HUES6 (cell line): Measurements from ENCODE around the gene COL13A1.

Experiments
- H3K27ac ChIP-seq: 2 replicates; pipeline ENCODE4 v1.7.0; 2013; ENCODE audit warnings: low read depth, mild to moderate bottlenecking, low read length, inconsistent platforms
- H3K27me3 ChIP-seq: 2 replicates; pipeline ENCODE4 v1.6.1; 2013; ENCODE audit warnings: low read length; ENCODE audit not compliant: control insufficient read depth, insufficient read depth
- H3K36me3 ChIP-seq: 2 replicates; pipeline ENCODE4 v1.6.1; 2013; ENCODE audit warnings: low read length; ENCODE audit not compliant: control insufficient read depth, insufficient read depth
- H3K4me1 ChIP-seq: 2 replicates; pipeline ENCODE4 v1.6.1; 2013; ENCODE audit warnings: low read length; ENCODE audit not compliant: control insufficient read depth, insufficient read depth
- H3K4me3 ChIP-seq: 2 replicates; pipeline ENCODE4 v1.5.1; 2013; ENCODE audit warnings: low read depth, low read length
- H3K9ac ChIP-seq: one replicate; pipeline ENCODE4 v1.6.1; 2013; ENCODE audit warnings: mild to moderate bottlenecking, low read length
- H3K9me3 ChIP-seq: 2 replicates; pipeline ENCODE4 v1.6.1; 2013; ENCODE audit warnings: low read depth, low read length; ENCODE audit not compliant: control insufficient read depth, insufficient read depth

Gene COL13A1

DNA sequence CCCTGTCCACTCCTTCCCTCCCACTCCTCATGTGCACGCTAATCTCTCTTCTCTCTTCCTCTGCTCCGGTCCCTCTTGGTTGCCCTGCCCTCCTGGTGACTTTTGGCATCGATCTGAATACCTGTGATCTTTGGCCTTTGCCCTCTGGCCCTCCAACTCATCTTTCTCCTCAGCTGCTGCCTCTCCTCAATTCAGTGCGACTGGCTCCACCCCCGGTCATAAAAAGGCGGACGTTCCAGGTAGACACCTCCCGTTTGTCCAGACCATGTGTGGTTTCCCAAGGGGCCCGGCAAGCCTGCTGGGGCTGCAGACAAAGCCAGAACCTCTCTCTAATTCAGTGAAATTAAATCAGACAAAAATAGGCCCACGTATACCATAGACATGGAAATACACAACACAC, 96.8 kb downstream of the COL13A1 start:
- Histone ChIP-seq H3K36me3 (no peaks in the 10 kb centered on the region), H3K4me1 (peaks cover 41% of the 10 kb centered on the region), H3K9ac (no peak overlapping the region), H3K27me3 (no peaks in the 10 kb centered on the region), H3K9me3 (no peaks in the 10 kb centered on the region), H3K4me3 (no peak overlapping the region), H3K27ac (no peak overlapping the region)

DNA sequence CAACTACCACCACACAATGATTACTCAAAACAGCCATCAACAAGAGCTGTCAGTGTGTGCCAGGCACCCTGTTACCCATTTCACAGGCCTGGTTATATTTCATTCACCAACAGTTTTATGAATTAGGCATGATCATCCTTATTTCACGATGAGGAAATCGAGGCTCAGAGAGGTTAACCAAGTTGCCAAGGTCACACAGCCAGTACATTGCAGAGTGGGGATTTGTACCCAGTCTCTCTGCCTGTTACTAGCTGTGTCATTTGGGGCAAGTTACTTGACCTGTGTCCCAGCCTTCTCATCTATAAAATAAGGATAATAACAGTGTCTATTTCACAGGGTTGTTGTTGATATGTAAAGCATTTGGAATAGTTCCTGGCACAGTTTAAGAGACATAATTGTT, 97.2 kb downstream of the COL13A1 start:
- Histone ChIP-seq H3K4me3 (no peak overlapping the region), H3K27me3 (no peaks in the 10 kb centered on the region), H3K36me3 (no peaks in the 10 kb centered on the region), H3K27ac (no peak overlapping the region), H3K9ac (no peak overlapping the region), H3K9me3 (no peaks in the 10 kb centered on the region), H3K4me1 (peaks cover 41% of the 10 kb centered on the region)

GRCh38 chr10:69899727-69900595, 98.3 kb downstream of the COL13A1 start:
- H3K27me3 ChIP-seq, result no peaks in the 10 kb centered on the region
- peaks cover 40% of the 10 kb centered on the region for H3K4me1 ChIP-seq
- H3K36me3 ChIP-seq, result no peaks in the 10 kb centered on the region
- no peak overlapping the region for H3K4me3 ChIP-seq
- no peaks in the 10 kb centered on the region for H3K9me3 ChIP-seq
- H3K27ac ChIP-seq, result no peak overlapping the region
- H3K9ac ChIP-seq, result no peak overlapping the region

DNA sequence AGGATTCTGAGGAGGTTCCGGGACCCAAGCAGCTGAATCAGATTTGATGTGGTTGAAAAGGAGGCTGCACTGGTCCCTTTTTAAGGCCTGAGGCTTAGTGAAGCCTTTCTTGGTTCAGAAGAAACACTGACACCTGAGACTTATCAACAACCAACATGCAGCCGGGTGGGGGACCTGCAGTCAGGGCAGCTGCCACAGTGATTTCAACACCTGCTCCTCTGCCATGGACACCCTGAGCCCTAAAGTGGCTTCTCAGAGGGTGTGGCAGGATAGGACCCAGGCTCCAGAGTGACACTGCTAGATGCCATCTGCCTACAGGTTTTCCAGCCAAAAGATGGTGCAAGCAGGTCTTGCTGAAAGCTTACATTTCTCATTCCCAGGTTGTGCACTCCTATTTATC, 99.3 kb downstream of the COL13A1 start:
- Histone ChIP-seq H3K27me3 (no peaks in the 10 kb centered on the region), H3K4me3 (no peak overlapping the region), H3K27ac (no peak overlapping the region), H3K36me3 (no peaks in the 10 kb centered on the region), H3K9ac (no peak overlapping the region), H3K4me1 (peaks cover 36% of the 10 kb centered on the region), H3K9me3 (no peaks in the 10 kb centered on the region)

DNA sequence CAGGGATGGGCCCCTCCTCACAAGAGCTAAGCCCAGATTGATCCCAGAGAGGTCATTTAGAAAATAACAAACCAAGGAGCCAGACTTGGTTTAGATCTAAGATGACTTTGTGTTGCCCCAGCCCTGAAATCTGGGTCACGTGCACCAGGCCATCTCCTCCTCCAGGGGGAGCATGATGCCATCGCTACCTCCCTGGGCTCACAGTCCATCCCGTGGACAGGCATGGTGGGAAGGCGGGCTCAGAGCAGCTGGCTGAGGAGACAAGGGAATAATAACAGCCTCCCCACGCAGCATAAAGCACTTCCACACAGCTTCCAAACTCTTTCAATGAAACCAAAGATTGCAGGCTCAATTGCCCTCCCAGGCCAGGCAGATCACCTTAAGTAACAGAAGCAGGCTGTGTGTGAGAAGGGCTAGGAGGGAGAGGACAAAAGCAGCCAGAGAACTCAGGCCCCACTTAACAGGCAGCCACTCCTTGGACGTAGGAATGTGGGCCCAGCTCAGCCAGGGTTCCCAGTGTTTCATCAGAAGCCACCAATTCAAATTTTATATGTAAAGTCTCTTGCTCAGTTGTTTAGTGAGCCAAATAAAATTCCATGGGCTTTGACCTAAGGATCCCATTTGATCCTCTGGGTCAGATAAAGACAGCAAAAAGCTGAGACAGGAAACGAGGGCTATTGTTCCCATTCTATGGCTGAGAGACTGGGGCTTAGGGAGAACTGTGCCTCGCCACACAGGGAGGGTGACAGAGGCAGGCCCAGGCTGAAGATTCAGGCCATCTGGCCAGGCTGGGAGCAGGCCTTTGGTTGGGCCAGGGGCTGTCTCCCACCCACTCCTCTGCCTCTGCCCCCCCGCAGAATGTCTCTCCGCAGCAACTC, 100.2 kb downstream of the COL13A1 start:
- H3K27me3 ChIP-seq, result no peaks in the 10 kb centered on the region
- no peaks in the 10 kb centered on the region for H3K9me3 ChIP-seq
- no peak overlapping the region for H3K27ac ChIP-seq
- H3K4me3 ChIP-seq, result no peak overlapping the region
- H3K36me3 ChIP-seq, result no peaks in the 10 kb centered on the region
- H3K9ac ChIP-seq, result no peak overlapping the region
- H3K4me1 ChIP-seq, result peaks cover 31% of the 10 kb centered on the region

GRCh38 chr10:69902835-69903535, 101.3 kb downstream of the COL13A1 start:
- no peaks in the 10 kb centered on the region for H3K9me3 ChIP-seq
- H3K27ac ChIP-seq, result no peak overlapping the region
- peaks cover 29% of the 10 kb centered on the region for H3K4me1 ChIP-seq
- H3K27me3 ChIP-seq, result no peaks in the 10 kb centered on the region
- no peaks in the 10 kb centered on the region for H3K36me3 ChIP-seq
- H3K4me3 ChIP-seq, result no peak overlapping the region
- no peak overlapping the region for H3K9ac ChIP-seq

GRCh38 chr10:69904533-69904932, 102.8 kb downstream of the COL13A1 start:
- H3K27me3 ChIP-seq, result no peaks in the 10 kb centered on the region
- no peak overlapping the region for H3K4me3 ChIP-seq
- H3K4me1 ChIP-seq, result peaks cover 21% of the 10 kb centered on the region
- H3K27ac ChIP-seq, result no peak overlapping the region
- no peak overlapping the region for H3K9ac ChIP-seq
- no peaks in the 10 kb centered on the region for H3K9me3 ChIP-seq
- no peaks in the 10 kb centered on the region for H3K36me3 ChIP-seq

DNA sequence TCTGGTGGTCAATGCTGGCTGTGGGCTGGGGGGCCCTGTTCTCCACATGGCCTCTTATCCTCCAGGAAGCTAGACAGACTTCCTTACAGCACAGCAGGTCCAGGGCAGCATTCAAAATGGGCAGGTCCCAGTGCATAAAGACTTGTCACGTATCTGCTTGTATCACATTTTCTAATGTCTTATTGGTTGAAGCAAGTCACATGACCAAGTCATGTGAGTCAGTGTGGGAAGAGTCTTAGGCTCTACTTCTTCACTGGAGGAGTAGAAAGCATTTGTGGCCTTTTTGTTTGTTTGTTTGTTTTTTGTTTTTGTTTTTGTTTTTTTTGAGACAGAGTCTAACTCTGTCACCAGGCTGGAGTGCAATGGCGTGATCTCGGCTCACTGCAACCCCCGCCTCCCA, 104.7 kb downstream of the COL13A1 start:
- Histone ChIP-seq H3K9me3 (no peaks in the 10 kb centered on the region), H3K9ac (no peak overlapping the region), H3K4me3 (no peak overlapping the region), H3K27ac (no peak overlapping the region), H3K27me3 (no peaks in the 10 kb centered on the region), H3K4me1 (peaks cover 12% of the 10 kb centered on the region), H3K36me3 (no peaks in the 10 kb centered on the region)

DNA sequence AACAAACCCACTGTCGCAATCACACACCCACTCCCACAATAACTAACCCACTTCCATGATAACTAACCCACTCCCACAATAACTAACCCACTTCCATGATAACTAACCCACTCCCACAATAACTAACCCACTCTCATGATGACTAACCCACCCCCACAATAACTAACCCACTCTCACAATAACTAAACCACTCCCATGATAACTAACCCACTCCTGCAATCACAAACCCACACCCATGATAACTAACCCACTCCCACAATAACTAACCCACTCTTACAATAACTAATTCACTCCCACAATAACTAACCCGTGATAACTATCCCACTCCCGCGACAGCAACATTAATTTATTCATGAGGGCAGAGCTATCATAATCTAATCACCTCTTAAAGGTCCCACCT, 105.8 kb downstream of the COL13A1 start:
- Histone ChIP-seq H3K27me3 (no peaks in the 10 kb centered on the region), H3K4me1 (peaks cover 6% of the 10 kb centered on the region; the same call in 1 of the 2 replicates), H3K9me3 (no peaks in the 10 kb centered on the region), H3K36me3 (no peaks in the 10 kb centered on the region), H3K4me3 (no peak overlapping the region), H3K27ac (no peak overlapping the region), H3K9ac (no peak overlapping the region)

DNA sequence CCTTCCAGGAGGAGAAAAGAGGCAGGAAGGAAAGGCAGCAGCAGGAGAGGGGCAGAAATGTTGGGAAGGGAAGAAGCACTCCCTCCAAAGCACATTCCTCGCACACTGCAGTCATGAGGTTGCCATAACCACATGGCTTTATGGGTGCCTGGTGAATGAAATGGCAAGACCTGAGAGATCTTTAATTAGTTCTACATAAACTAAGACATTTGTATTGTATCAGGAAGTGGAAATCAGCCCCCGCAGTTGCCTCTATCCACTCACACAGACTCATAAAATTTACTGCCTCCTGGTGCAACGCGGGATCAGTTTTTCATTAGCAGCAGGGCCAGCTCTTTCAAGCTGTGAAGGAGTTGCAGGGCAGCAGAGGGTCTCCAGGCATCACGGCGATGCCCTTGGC, 106.4 kb downstream of the COL13A1 start:
- Histone ChIP-seq H3K27me3 (no peaks in the 10 kb centered on the region), H3K9ac (no peak overlapping the region), H3K36me3 (no peaks in the 10 kb centered on the region), H3K9me3 (no peaks in the 10 kb centered on the region), H3K4me1 (peaks cover 12% of the 10 kb centered on the region; the same call in 1 of the 2 replicates), H3K27ac (no peak overlapping the region), H3K4me3 (no peak overlapping the region)
